ENCODE data around the gene ARMS2. TPM values are rescaled to one million over a fixed set of nuclear protein-coding genes. Genes with fewer than 3 reads are reported as not detected.

Gene ARMS2
- total RNA-seq, 2 donors from 2014 or later, result not detected

GRCh38 chr10:122476333-122476695, 21.9 kb downstream of the ARMS2 start:
- Histone ChIP-seq H3K9me3 (no peaks in the 10 kb centered on the region), H3K27me3 (replicated peaks; ENCODE audit: insufficient read depth) (no peaks in the 10 kb centered on the region), H3K27ac (peak overlapping the region; percentile 88 to 90), H3K36me3 (no peaks in the 10 kb centered on the region), H3K4me3 (peak overlapping the region; percentile 68), H3K4me1 (ENCODE audit: control insufficient read depth in 1 of 2, low read depth in 2 of 2) (peaks cover 32 to 62% of the 10 kb centered on the region in 2 donors)
- DNase-seq (ENCODE audit: low spot score), result no peak
- no peak for ATAC-seq (ENCODE audit: insufficient number of reproducible peaks, low FRiP score, low read depth)
- TF ChIP-seq CTCF (IDR thresholded peaks at IDR 0.05), result no peak

GRCh38 chr10:122477436-122477835, 23.0 kb downstream of the ARMS2 start:
- no peak for TF ChIP-seq CTCF (IDR thresholded peaks at IDR 0.05)
- peaks cover 32 to 56% of the 10 kb centered on the region in 2 donors for H3K4me1 ChIP-seq (ENCODE audit: control insufficient read depth in 1 of 2, low read depth in 2 of 2)

GRCh38 chr10:122478971-122479370, 24.5 kb downstream of the ARMS2 start:
- Histone ChIP-seq H3K4me1 (ENCODE audit: control insufficient read depth in 1 of 2, low read depth in 2 of 2) (peaks cover 24 to 43% of the 10 kb centered on the region in 2 donors), H3K27ac (peak overlapping the region in 1 of 2 donors; percentile 3)

More at GRCh38 chr10:122477436-122477835, 23.0 kb downstream of the ARMS2 start:
- no peak for ATAC-seq (ENCODE audit: insufficient number of reproducible peaks, low FRiP score, low read depth)
- no peaks in the 10 kb centered on the region for H3K9me3 ChIP-seq
- no peak overlapping the region for H3K4me3 ChIP-seq
- DNase-seq (ENCODE audit: low spot score), result no peak
- peak overlapping the region; percentile 42 to 45 for H3K27ac ChIP-seq
- H3K36me3 ChIP-seq, result no peaks in the 10 kb centered on the region
- no peaks in the 10 kb centered on the region for H3K27me3 ChIP-seq (replicated peaks; ENCODE audit: insufficient read depth)

GRCh38 chr10:122480146-122480833, 25.8 kb downstream of the ARMS2 start:
- H3K27me3 ChIP-seq (replicated peaks; ENCODE audit: insufficient read depth), result no peaks in the 10 kb centered on the region
- TF ChIP-seq CTCF (IDR thresholded peaks at IDR 0.05), result no peak
- DNase-seq (ENCODE audit: low spot score), result no peak
- H3K4me3 ChIP-seq, result no peak overlapping the region
- ATAC-seq (ENCODE audit: insufficient number of reproducible peaks, low FRiP score, low read depth), result no peak
- peak overlapping the region in 1 of 2 donors; percentile 9 for H3K27ac ChIP-seq
- H3K9me3 ChIP-seq, result no peaks in the 10 kb centered on the region
- H3K36me3 ChIP-seq, result no peaks in the 10 kb centered on the region
- H3K4me1 ChIP-seq (ENCODE audit: control insufficient read depth in 1 of 2, low read depth in 2 of 2), result peaks cover 13 to 33% of the 10 kb centered on the region in 2 donors

More at GRCh38 chr10:122478971-122479370, 24.5 kb downstream of the ARMS2 start:
- DNase-seq (ENCODE audit: low spot score) (no peak), ATAC-seq (ENCODE audit: insufficient number of reproducible peaks, low FRiP score, low read depth) (no peak)
- H3K9me3 ChIP-seq, result no peaks in the 10 kb centered on the region
- no peak overlapping the region for H3K4me3 ChIP-seq
- H3K27me3 ChIP-seq (replicated peaks; ENCODE audit: insufficient read depth), result no peaks in the 10 kb centered on the region
- H3K36me3 ChIP-seq, result no peaks in the 10 kb centered on the region
- TF ChIP-seq CTCF (IDR thresholded peaks at IDR 0.05), result no peak

- DNase-seq (ENCODE audit: low spot score), result no peak
- Histone ChIP-seq H3K27me3 (replicated peaks; ENCODE audit: insufficient read depth) (no peaks in the 10 kb centered on the region), H3K9me3 (no peaks in the 10 kb centered on the region), H3K4me3 (no peak overlapping the region), H3K27ac (no peak overlapping the region), H3K36me3 (no peaks in the 10 kb centered on the region), H3K4me1 (ENCODE audit: control insufficient read depth in 1 of 2, low read depth in 2 of 2) (peaks cover 3 to 27% of the 10 kb centered on the region in 2 donors)
- no peak for TF ChIP-seq CTCF (IDR thresholded peaks at IDR 0.05)
- ATAC-seq (ENCODE audit: insufficient number of reproducible peaks, low FRiP score, low read depth), result no peak
Observed at GRCh38 chr10:122481296-122482056, 27.0 kb downstream of the ARMS2 start.

Measured in thoracic aorta (tissue), 2 donors.